Lower leg skin (tissue), 3 donors: ENCODE measurements around the gene ZFAND3.

Experiments used
- POLR2A ChIP-seq, 2 donors: fragments of 450-650 bp; IDR thresholded peaks; one replicate each; pipeline ENCODE4 v1.6.1; 2016 to 2017; ENCODE audit warnings: antibody characterized with exemption in 2 of 2, mild to moderate bottlenecking in 1 of 2, moderate library complexity in 1 of 2
- TF ChIP-seq, protein P1 (sequence below), 3 donors: fragments of 450-650 bp; IDR thresholded peaks; one replicate each; pipeline ENCODE4 v1.5.1; 2016; ENCODE audit warnings: antibody characterized with exemption in 3 of 3, mild to moderate bottlenecking in 3 of 3, moderate library complexity in 2 of 3

GRCh38 chr6:37904590-37904989, 85.1 kb downstream of the ZFAND3 start:
- TF ChIP-seq POLR2A (IDR thresholded peaks at IDR 0.05), result no peak
- TF ChIP-seq, protein P1, sequence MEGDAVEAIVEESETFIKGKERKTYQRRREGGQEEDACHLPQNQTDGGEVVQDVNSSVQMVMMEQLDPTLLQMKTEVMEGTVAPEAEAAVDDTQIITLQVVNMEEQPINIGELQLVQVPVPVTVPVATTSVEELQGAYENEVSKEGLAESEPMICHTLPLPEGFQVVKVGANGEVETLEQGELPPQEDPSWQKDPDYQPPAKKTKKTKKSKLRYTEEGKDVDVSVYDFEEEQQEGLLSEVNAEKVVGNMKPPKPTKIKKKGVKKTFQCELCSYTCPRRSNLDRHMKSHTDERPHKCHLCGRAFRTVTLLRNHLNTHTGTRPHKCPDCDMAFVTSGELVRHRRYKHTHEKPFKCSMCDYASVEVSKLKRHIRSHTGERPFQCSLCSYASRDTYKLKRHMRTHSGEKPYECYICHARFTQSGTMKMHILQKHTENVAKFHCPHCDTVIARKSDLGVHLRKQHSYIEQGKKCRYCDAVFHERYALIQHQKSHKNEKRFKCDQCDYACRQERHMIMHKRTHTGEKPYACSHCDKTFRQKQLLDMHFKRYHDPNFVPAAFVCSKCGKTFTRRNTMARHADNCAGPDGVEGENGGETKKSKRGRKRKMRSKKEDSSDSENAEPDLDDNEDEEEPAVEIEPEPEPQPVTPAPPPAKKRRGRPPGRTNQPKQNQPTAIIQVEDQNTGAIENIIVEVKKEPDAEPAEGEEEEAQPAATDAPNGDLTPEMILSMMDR (IDR thresholded peaks at IDR 0.05), result no peak
